CD4-positive, CD25-positive, alpha-beta regulatory T cell (primary cell): ENCODE measurements around the gene ANAPC16. TPM values are rescaled to one million over a fixed set of nuclear protein-coding genes. Genes with fewer than 3 reads are reported as not detected.

Experiments
- ATAC-seq, 2 donors: fragments of 150-1000 bp; cut with Tn5 transposase; one replicate each; pipeline ENCODE4 v1.10.0; 2021; ENCODE audit warnings: low read depth in 2 of 2, moderate number of reproducible peaks in 2 of 2, moderate library complexity in 1 of 2
- DNase-seq, 3 donors: peaks; one replicate each; pipeline versions ENCODE4 v3.0.0 to v3.0.0-alpha.2; 2012 to 2022; ENCODE audit warnings: mixed read lengths in 1 of 3
- H3K27ac ChIP-seq: one replicate; pipeline ENCODE4 v1.7.0; 2013; ENCODE audit warnings: mild to moderate bottlenecking, low read length; ENCODE audit not compliant: insufficient read depth, poor library complexity, severe bottlenecking
- H3K27me3 ChIP-seq: one replicate; pipeline ENCODE4 v1.7.0; 2013; ENCODE audit warnings: low read length; ENCODE audit not compliant: control insufficient read depth, insufficient read depth
- H3K36me3 ChIP-seq: one replicate; pipeline ENCODE4 v1.7.0; 2013; ENCODE audit warnings: mild to moderate bottlenecking, low read length, moderate library complexity; ENCODE audit not compliant: control insufficient read depth, insufficient read depth
- H3K4me1 ChIP-seq: 2 replicates; pipeline ENCODE4 v1.7.0; 2013; ENCODE audit warnings: mild to moderate bottlenecking, low read length; ENCODE audit not compliant: insufficient read depth, control insufficient read depth, poor library complexity, severe bottlenecking
- H3K4me3 ChIP-seq: one replicate; pipeline ENCODE4 v1.7.0; 2013; ENCODE audit warnings: low read depth, mild to moderate bottlenecking, low read length, moderate library complexity
- H3K9me3 ChIP-seq, 2 experiments: 1 replicate in 1 of 2; 2 replicates in 1 of 2; pipeline ENCODE4 v1.7.0; 2013; ENCODE audit warnings: low read length in 2 of 2, mild to moderate bottlenecking in 1 of 2, moderate library complexity in 1 of 2; ENCODE audit not compliant: control insufficient read depth in 2 of 2
- H3K27ac Mint-ChIP-seq, 3 donors: one replicate each; pipeline ENCODE4 v1.8.0; 2020 to 2022; ENCODE audit warnings: mild to moderate bottlenecking in 3 of 3, mixed read lengths in 3 of 3, moderate library complexity in 2 of 3
- H3K27me3 Mint-ChIP-seq: one replicate; pipeline ENCODE4 v1.8.0; 2022; ENCODE audit warnings: mild to moderate bottlenecking, mixed read lengths
- H3K36me3 Mint-ChIP-seq: one replicate; pipeline ENCODE4 v1.8.0; 2020; ENCODE audit warnings: mixed read lengths
- H3K4me1 Mint-ChIP-seq, 4 donors: one replicate each; pipeline ENCODE4 v1.8.0; 2020 to 2022; ENCODE audit warnings: mixed read lengths in 4 of 4, mild to moderate bottlenecking in 1 of 4
- H3K4me3 Mint-ChIP-seq, 4 donors: one replicate each; pipeline ENCODE4 v1.8.0; 2020 to 2022; ENCODE audit warnings: mild to moderate bottlenecking in 4 of 4, mixed read lengths in 4 of 4, moderate library complexity in 3 of 4
- H3K9me3 Mint-ChIP-seq, 7 donors: one replicate each; pipeline ENCODE4 v1.8.0; 2020 to 2022; ENCODE audit warnings: mixed read lengths in 7 of 7, mild to moderate bottlenecking in 3 of 7, moderate library complexity in 2 of 7
- polyA plus RNA-seq, 4 donors: library from polyadenylated mRNA; unstranded; fragments of 300-500 nt; fragmentation: Illumina TruSeq; gene quantifications; one replicate each; pipeline ENCODE4 v1.2.3, GENCODE V29; 2021
- total RNA-seq: library from RNA; stranded (reverse); gene quantifications from one replicate; pipeline ENCODE4 v1.2.3, GENCODE V29; 2022

Gene ANAPC16
- total and polyA plus RNA-seq, 5 donors from 2014 or later, result 86.6 to 361 (median 285) TPM

- no peaks in the 10 kb centered on the region for H3K27me3 Mint-ChIP-seq
- Histone ChIP-seq H3K9me3 (no peaks in the 10 kb centered on the region), H3K4me3 (peak overlapping the region; percentile 88), H3K4me1 (peaks cover 37% of the 10 kb centered on the region), H3K27me3 (no peaks in the 10 kb centered on the region), H3K27ac (peak overlapping the region; percentile 89), H3K36me3 (peaks cover 7% of the 10 kb centered on the region)
- peak; percentile 26 to 29 for ATAC-seq
- peaks cover 21 to 50% (median 29%) of the 10 kb centered on the region in 4 donors for H3K4me1 Mint-ChIP-seq
- H3K9me3 Mint-ChIP-seq, result no peaks in the 10 kb centered on the region
- H3K36me3 Mint-ChIP-seq, result peaks cover 20% of the 10 kb centered on the region
- peak overlapping the region; percentile 98 for H3K4me3 Mint-ChIP-seq
- DNase-seq, result peak; percentile 55 to 81 (median 77)
- H3K27ac Mint-ChIP-seq, result peak overlapping the region; percentile 89 to 98 (median 95)
These were observed 59.0 kb downstream of the ANAPC16 start for GRCh38 chr10:72274730-72275350.

- no peak for ATAC-seq
- Histone ChIP-seq H3K27ac (peak overlapping the region; percentile 89), H3K4me3 (peak overlapping the region; percentile 88), H3K36me3 (peaks cover 7% of the 10 kb centered on the region), H3K9me3 (no peaks in the 10 kb centered on the region), H3K4me1 (peaks cover 37% of the 10 kb centered on the region), H3K27me3 (no peaks in the 10 kb centered on the region)
- H3K27ac Mint-ChIP-seq, result peak overlapping the region; percentile 89 to 98 (median 95)
- H3K4me3 Mint-ChIP-seq, result peak overlapping the region; percentile 98
- peak in 2 of 3 donors; percentile 33 to 34 for DNase-seq
- H3K9me3 Mint-ChIP-seq, result no peaks in the 10 kb centered on the region
- peaks cover 20% of the 10 kb centered on the region for H3K36me3 Mint-ChIP-seq
- peaks cover 21 to 50% (median 27%) of the 10 kb centered on the region in 4 donors for H3K4me1 Mint-ChIP-seq
- H3K27me3 Mint-ChIP-seq, result no peaks in the 10 kb centered on the region
These were observed 59.7 kb downstream of the ANAPC16 start for GRCh38 chr10:72275351-72276012.

DNA sequence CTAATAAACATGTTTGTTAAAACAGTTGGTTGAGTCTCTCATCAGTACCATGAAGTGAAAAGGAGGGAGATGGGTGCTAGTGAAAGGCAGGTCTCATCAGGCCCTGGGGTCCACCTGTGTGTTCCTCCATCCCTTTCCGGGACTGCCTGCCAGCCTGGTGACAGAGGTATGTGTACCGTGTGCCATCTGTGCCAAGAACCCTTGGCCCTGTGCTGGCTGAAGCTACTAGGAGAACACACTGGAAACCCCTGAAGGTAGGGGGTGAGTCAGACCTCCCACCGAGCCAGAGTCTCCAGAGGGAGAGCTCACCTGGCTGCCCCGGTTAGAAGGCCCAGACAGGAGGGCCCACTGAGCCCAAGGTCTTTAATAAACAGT, 60.2 kb downstream of the ANAPC16 start:
- H3K27ac Mint-ChIP-seq, result peak overlapping the region; percentile 89 to 98 (median 95)
- peaks cover 20% of the 10 kb centered on the region for H3K36me3 Mint-ChIP-seq
- peak overlapping the region; percentile 98 for H3K4me3 Mint-ChIP-seq
- ATAC-seq (no peak), DNase-seq (no peak)
- peaks cover 7% of the 10 kb centered on the region for H3K36me3 ChIP-seq
- no peaks in the 10 kb centered on the region for H3K27me3 ChIP-seq
- H3K9me3 Mint-ChIP-seq, result no peaks in the 10 kb centered on the region
- H3K4me1 Mint-ChIP-seq, result peaks cover 20 to 47% (median 25%) of the 10 kb centered on the region in 4 donors
- no peaks in the 10 kb centered on the region for H3K27me3 Mint-ChIP-seq
- H3K4me1 ChIP-seq, result peaks cover 37% of the 10 kb centered on the region
- H3K4me3 ChIP-seq, result peak overlapping the region; percentile 88
- H3K9me3 ChIP-seq, result no peaks in the 10 kb centered on the region
- H3K27ac ChIP-seq, result peak overlapping the region; percentile 89

DNA sequence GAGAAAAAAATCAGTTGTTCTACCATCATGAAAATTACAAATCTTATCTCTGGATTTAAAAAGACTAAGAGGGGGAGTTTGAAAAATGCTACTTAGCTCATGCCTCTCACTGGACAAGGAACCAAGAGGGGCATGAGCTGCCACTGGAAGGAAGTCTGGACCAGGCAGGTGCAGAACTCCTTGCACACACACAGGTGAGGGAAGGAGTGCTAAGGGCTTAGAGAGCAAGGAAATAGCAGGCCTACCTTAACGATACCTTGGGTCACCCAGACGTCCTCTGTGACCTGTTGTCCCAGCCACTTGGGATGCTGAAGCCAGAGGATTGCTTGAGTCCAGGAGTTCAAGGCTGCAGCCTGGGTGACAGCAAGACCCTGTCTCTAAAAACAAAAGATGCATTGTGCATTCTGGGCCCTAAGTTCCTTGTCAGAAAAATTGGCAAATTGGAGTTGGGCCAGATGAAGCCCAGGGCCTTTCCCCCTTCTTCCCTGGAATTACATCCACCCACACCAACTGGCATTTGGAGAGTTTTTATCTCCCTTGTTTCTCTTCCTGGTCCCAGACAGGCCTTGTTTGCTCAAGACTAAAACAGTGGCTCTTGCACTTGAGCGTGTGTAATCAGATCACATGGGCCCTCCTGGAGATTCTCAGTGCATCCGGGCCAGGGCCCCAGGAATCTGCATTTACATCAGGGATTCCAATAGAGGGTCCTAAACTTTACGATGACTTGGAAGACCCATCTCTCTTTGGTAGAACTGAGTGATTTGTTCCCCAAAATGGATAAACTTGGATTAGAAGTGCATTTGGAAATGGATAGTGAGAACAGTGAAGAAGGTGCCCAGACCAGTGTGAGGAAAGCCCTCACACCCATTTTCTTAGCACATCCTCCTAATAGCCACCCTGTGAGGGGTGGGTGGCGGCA, 60.9 kb downstream of the ANAPC16 start:
- H3K9me3 ChIP-seq, result no peaks in the 10 kb centered on the region
- peaks cover 17 to 44% (median 25%) of the 10 kb centered on the region in 4 donors for H3K4me1 Mint-ChIP-seq
- H3K9me3 Mint-ChIP-seq, result no peaks in the 10 kb centered on the region
- H3K27ac ChIP-seq, result peak overlapping the region; percentile 89
- peak overlapping the region; percentile 88 for H3K4me3 ChIP-seq
- H3K4me1 ChIP-seq, result peaks cover 37% of the 10 kb centered on the region
- H3K27me3 Mint-ChIP-seq, result no peaks in the 10 kb centered on the region
- peaks cover 7% of the 10 kb centered on the region for H3K36me3 ChIP-seq
- no peaks in the 10 kb centered on the region for H3K27me3 ChIP-seq
- DNase-seq, result no peak
- peak overlapping the region; percentile 89 to 98 (median 95) for H3K27ac Mint-ChIP-seq
- peaks cover 20% of the 10 kb centered on the region for H3K36me3 Mint-ChIP-seq
- no peak for ATAC-seq
- H3K4me3 Mint-ChIP-seq, result peak overlapping the region; percentile 98

GRCh38 chr10:72277340-72277995, 61.7 kb downstream of the ANAPC16 start:
- no peaks in the 10 kb centered on the region for H3K9me3 Mint-ChIP-seq

GRCh38 chr10:72277996-72278667, 62.3 kb downstream of the ANAPC16 start:
- H3K27me3 Mint-ChIP-seq, result no peaks in the 10 kb centered on the region
- no peak for DNase-seq
- Histone ChIP-seq H3K27ac (peak overlapping the region; percentile 8), H3K27me3 (no peaks in the 10 kb centered on the region), H3K36me3 (peaks cover 7% of the 10 kb centered on the region), H3K4me1 (peaks cover 28% of the 10 kb centered on the region), H3K9me3 (no peaks in the 10 kb centered on the region), H3K4me3 (no peak overlapping the region)
- no peaks in the 10 kb centered on the region for H3K9me3 Mint-ChIP-seq
- peak overlapping the region; percentile 2 to 82 (median 14) for H3K4me3 Mint-ChIP-seq
- H3K4me1 Mint-ChIP-seq, result peaks cover 17 to 42% (median 22%) of the 10 kb centered on the region in 4 donors
- peaks cover 20% of the 10 kb centered on the region for H3K36me3 Mint-ChIP-seq
- ATAC-seq, result no peak
- peak overlapping the region; percentile 0 to 89 (median 76) for H3K27ac Mint-ChIP-seq

More at GRCh38 chr10:72277340-72277995, 61.7 kb downstream of the ANAPC16 start:
- Mint-ChIP-seq H3K27ac (peak overlapping the region in 2 of 3 donors; percentile 26 to 89), H3K4me1 (peaks cover 17 to 43% (median 23%) of the 10 kb centered on the region in 4 donors), H3K4me3 (peak overlapping the region in 2 of 4 donors; percentile 82 to 98), H3K27me3 (no peaks in the 10 kb centered on the region), H3K36me3 (peaks cover 20% of the 10 kb centered on the region)
- no peak overlapping the region for H3K4me3 ChIP-seq
- peaks cover 34% of the 10 kb centered on the region for H3K4me1 ChIP-seq
- H3K36me3 ChIP-seq, result peaks cover 7% of the 10 kb centered on the region
- H3K27ac ChIP-seq, result peak overlapping the region; percentile 89
- ATAC-seq (no peak), DNase-seq (no peak)
- no peaks in the 10 kb centered on the region for H3K9me3 ChIP-seq
- H3K27me3 ChIP-seq, result no peaks in the 10 kb centered on the region
